ENCODE results near the gene INSM1. TPM values are rescaled to one million over a fixed set of nuclear protein-coding genes. Genes with fewer than 3 reads are reported as not detected.

Gene INSM1
- polyA plus RNA-seq, 3 donors, result not detected

GRCh38 chr20:20340443-20340842 lies 27.5 kb upstream of the INSM1 start:
- DNase-seq, result no peak
- Histone ChIP-seq H2AFZ (ENCODE audit: insufficient read depth, low read depth, low read length, poor library complexity, severe bottlenecking) (no peak overlapping the region), H3K9ac (ENCODE audit: insufficient read depth, low read length, poor library complexity, severe bottlenecking) (no peak overlapping the region), H3K27me3 (ENCODE audit: control insufficient read depth in 2 of 2, insufficient read depth in 2 of 2, low read length in 2 of 2) (no peaks in the 10 kb centered on the region), H3K4me1 (ENCODE audit: control insufficient read depth in 1 of 2, insufficient read depth in 2 of 2, low read length in 2 of 2) (no peaks in the 10 kb centered on the region), H3K4me3 (replicated peaks in 1 of 3; ENCODE audit: low read depth in 2 of 3, low read length in 3 of 3) (no peak overlapping the region), H3K9me3 (replicated peaks in 1 of 2; ENCODE audit: control insufficient read depth in 1 of 2, insufficient read depth in 1 of 2, low read length in 2 of 2) (peaks cover 0 to 1% of the 10 kb centered on the region in 2 donors), H3K36me3 (replicated peaks in 1 of 2; ENCODE audit: control insufficient read depth in 1 of 2, insufficient read depth in 2 of 2, low read length in 2 of 2) (no peaks in the 10 kb centered on the region), H4K20me1 (ENCODE audit: insufficient read depth, low read length) (no peaks in the 10 kb centered on the region), H3K4me2 (replicated peaks; ENCODE audit: extremely low read depth, low read length, poor library complexity, severe bottlenecking) (no peak overlapping the region), H3K27ac (ENCODE audit: low read depth in 1 of 2, low read length in 2 of 2) (no peak overlapping the region), H3K79me2 (ENCODE audit: insufficient read depth, low read length) (no peaks in the 10 kb centered on the region)
- peaks cover 0 to 8% (median 3%) of the 10 kb centered on the region in 7 donors for H3K9me3 Mint-ChIP-seq
- WGBS (ENCODE audit: insufficient coverage), result 96% methylated on average over 11 of the region's 16 CpGs
- H3K27ac Mint-ChIP-seq, result no peak overlapping the region
- peaks cover 2 to 6% (median 2%) of the 10 kb centered on the region in 3 donors for H3K27me3 Mint-ChIP-seq (ENCODE audit: low read depth in 3 of 3)
- peaks cover 2% of the 10 kb centered on the region for H3K4me1 Mint-ChIP-seq
- H3K36me3 Mint-ChIP-seq, result no peaks in the 10 kb centered on the region
- H3K4me3 Mint-ChIP-seq, result peak overlapping the region in 1 of 2 donors; percentile 23
- TF ChIP-seq CTCF (IDR thresholded peaks at IDR 0.05), result no peak
- intact Hi-C loops (cut with micrococcal nuclease), result loop anchor here in 1 of 2 donors (10.0 kb wide), 1 partner anchor 106 kb away; no protein-coding TSS in a partner anchor

- 88% methylated on average over 3 of the region's 4 CpGs for WGBS (ENCODE audit: insufficient coverage)
- intact Hi-C loops (cut with micrococcal nuclease), result loop anchor here in 1 of 2 donors (10.0 kb wide), 1 partner anchor 107 kb away; no protein-coding TSS in a partner anchor
Observed at GRCh38 chr20:20341371-20341770, 26.5 kb upstream of the INSM1 start.

More at GRCh38 chr20:20341371-20341770, 26.5 kb upstream of the INSM1 start:
- H3K27me3 ChIP-seq (ENCODE audit: control insufficient read depth in 2 of 2, insufficient read depth in 2 of 2, low read length in 2 of 2), result no peaks in the 10 kb centered on the region
- no peak for TF ChIP-seq CTCF (IDR thresholded peaks at IDR 0.05)
- H3K4me2 ChIP-seq (replicated peaks; ENCODE audit: extremely low read depth, low read length, poor library complexity, severe bottlenecking), result no peak overlapping the region
- no peak overlapping the region for H3K4me3 ChIP-seq (replicated peaks in 1 of 3; ENCODE audit: low read depth in 2 of 3, low read length in 3 of 3)
- H2AFZ ChIP-seq (ENCODE audit: insufficient read depth, low read depth, low read length, poor library complexity, severe bottlenecking), result no peak overlapping the region
- no peaks in the 10 kb centered on the region for H3K36me3 ChIP-seq (replicated peaks in 1 of 2; ENCODE audit: control insufficient read depth in 1 of 2, insufficient read depth in 2 of 2, low read length in 2 of 2)
- H3K9ac ChIP-seq (ENCODE audit: insufficient read depth, low read length, poor library complexity, severe bottlenecking), result no peak overlapping the region
- peaks cover 2% of the 10 kb centered on the region for H3K4me1 Mint-ChIP-seq
- H4K20me1 ChIP-seq (ENCODE audit: insufficient read depth, low read length), result no peaks in the 10 kb centered on the region
- no peaks in the 10 kb centered on the region for H3K4me1 ChIP-seq (ENCODE audit: control insufficient read depth in 1 of 2, insufficient read depth in 2 of 2, low read length in 2 of 2)
- H3K27me3 Mint-ChIP-seq (ENCODE audit: low read depth in 3 of 3), result peaks cover 2 to 6% (median 2%) of the 10 kb centered on the region in 3 donors
- H3K9me3 ChIP-seq (replicated peaks in 1 of 2; ENCODE audit: control insufficient read depth in 1 of 2, insufficient read depth in 1 of 2, low read length in 2 of 2), result no peaks in the 10 kb centered on the region
- H3K79me2 ChIP-seq (ENCODE audit: insufficient read depth, low read length), result no peaks in the 10 kb centered on the region
- H3K27ac Mint-ChIP-seq, result no peak overlapping the region
- peaks cover 0 to 5% (median 0%) of the 10 kb centered on the region in 7 donors for H3K9me3 Mint-ChIP-seq
- no peak for DNase-seq
- H3K4me3 Mint-ChIP-seq, result no peak overlapping the region
- H3K36me3 Mint-ChIP-seq, result no peaks in the 10 kb centered on the region
- H3K27ac ChIP-seq (ENCODE audit: low read depth in 1 of 2, low read length in 2 of 2), result no peak overlapping the region
